ENCODE measurements around the gene PNMA6E.
A peak's percentile ranks its signal among the peaks of the same experiment; 100 is the strongest.

The PNMA6E gene

DNA sequence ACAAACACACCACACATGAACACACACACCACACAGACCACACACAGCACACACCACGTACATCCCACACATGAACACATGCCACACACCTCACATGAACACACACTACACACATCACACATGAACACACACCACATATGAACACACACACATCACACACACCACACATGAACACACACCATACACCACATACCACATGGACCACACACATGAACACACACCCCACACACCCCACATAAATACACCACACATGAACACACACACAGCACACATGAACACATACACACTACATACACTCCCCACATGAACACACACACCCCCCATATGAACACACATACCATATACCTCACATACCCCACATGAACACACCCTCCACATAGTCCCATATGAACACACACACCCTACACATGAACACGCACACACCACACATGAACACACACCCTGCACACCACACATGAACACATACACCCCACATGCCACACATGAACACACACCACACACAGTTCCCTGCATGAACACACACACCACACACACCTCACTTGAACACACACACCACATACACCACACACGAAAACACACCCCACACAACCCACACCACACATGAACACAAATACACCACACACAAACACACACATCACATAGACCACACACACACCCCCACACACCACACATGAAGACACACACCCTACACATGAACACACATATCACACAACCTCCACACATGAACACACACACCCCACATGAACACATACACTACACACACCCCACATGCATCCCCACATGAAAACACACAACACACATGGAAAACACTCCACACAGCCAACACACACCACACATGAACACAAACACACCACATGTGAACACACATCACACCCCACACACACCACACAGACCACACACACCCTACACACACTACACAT, 18.3 kb downstream of the PNMA6E start:
- no peak for DNase-seq

DNA sequence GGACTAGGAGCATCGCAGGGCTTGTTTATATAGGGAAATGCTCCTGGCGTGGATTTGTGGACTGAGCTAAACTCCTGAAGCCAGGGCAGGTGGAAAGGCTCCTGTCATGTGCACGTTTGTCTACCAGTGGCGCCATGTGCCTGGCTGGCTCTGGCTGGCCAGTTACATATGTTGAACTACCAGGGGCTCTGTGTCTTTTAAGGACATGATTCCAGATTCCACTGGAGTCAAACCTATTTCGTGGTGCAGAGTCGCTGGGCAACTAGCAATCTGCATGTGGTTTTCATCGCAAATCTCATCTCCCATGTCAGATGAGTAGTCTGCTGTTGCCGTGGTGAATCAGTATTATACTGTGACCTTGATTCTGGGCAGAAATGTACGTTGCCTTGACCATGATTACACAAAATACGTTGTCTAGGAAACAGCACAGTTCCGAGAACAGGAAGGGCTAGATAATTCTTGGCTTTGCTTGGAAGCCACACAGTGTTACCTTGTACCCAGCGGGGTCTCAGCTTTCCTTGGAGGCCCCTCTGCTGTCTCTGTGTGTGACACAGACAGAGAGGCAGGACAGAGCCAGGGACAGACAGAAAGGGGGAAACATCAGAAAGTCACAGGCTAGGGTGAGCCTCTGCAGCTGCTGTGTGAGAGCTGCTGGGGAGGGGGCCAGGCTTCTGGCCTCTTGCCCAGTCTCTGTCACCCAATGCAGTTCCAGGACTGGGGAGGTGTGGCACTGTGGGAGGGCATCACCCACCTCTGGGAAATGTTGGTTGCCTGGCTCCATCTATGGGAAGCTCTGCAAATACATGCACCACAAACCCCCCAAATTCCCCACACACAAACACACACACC, 19.2 kb downstream of the PNMA6E start:
- peak; percentile 5 for DNase-seq

DNA sequence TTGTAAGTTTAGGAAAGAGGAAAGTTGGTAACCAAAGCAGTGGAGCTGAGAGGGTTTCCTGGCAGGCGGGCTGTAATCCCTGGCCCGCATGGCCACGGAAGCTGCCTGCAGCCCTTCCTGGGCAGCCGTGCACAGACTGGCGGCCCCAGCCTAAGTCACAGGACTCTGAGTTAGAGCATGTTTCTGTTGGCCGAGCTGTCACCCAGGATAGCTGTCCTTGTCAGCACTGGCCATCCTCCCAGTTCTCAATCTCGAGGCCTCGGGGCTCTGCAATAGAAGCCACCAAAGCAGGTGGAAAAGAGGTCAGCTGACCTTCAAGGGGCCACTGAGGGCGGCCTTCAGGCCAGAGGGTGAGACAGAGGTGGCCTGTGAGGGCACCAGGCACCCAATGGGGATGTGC, 20.5 kb downstream of the PNMA6E start:
- DNase-seq: no peak

GRCh38 chrX:153379971-153380581, 21.1 kb downstream of the PNMA6E start:
- no peak for DNase-seq

GRCh38 chrX:153379508-153379907, 21.6 kb downstream of the PNMA6E start:
- no peak for DNase-seq

- DNase-seq: no peak
Measured at GRCh38 chrX:153378607-153379006, 22.5 kb downstream of the PNMA6E start.

GRCh38 chrX:153377727-153378126, 23.4 kb downstream of the PNMA6E start:
- DNase-seq: no peak

- DNase-seq: no peak
Measured at GRCh38 chrX:153375571-153375970, 25.6 kb downstream of the PNMA6E start.

DNA sequence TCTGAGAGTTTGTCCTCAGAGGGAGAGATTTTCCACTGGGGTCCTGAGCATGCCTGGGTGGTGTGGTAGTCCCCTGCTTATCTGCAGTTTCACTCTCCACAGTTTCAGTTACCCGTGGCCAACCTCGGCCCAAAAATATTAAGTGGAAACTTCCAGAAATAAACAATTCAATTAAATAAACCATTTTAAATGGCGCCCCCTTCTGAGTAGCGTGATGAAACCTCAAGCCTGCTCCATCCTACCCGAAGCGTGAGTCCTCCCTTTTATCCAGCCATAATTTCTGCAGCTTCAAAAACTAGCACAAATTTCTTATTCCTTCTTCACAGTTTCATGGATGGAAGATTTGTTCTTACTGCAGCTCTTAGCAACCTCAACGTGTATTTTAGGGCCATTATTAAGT, 26.7 kb downstream of the PNMA6E start:
- no peak for DNase-seq

GRCh38 chrX:153372949-153373348, 28.2 kb downstream of the PNMA6E start:
- no peak for DNase-seq

DNA sequence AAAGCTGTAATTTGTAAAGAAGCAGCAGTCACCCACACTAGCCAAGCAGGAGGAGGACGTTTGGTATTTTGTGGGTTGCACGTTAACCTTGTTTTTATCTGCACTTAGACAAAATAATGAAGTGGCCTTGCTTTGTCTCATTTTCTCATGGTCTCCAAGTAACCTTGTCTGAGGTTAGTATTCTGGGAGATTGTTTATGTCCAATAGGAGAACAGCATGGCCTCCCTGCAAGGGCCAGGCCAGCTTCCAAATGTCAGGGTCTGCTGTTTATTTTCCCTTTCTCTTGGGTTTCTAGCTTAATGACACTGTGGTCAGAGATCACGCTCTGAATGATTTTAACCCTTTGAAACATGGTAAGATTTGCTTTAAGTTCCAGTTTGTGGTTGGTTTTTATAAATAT, 29.9 kb downstream of the PNMA6E start:
- no peak for DNase-seq

GRCh38 chrX:153370293-153371055, 30.7 kb downstream of the PNMA6E start:
- no peak for DNase-seq

DNA sequence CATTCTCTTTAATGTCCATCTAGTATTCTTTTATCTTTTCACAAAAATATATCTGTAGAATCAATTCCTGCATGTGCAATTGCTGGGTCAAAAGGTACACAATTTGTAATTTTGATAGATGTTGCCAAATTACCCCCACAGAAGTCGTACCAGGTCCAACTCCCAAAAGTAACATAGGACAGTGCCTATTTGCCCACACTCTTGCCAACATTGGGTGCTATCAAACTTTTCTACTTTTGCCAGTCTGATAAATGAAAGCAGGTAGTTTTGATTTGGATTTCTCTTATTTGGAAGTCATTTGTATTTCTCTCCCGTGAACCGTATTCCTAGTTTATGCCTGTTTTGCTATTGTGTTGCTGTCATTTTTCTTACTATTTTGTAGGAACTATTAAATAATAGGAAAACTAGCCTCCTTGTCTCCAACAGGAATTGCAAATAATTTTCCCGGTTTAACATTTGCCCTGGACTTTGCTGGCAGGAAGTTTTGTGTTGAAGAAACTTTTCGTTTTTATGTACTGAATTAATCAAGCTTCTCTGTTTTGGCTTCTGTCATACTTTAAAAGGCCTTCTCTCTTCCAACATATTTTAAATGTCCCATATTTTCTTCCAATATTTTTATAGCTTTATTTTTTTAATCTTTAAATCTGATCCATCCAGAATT, 34.1 kb downstream of the PNMA6E start:
- no peak for DNase-seq

- no peak for DNase-seq
Measured at GRCh38 chrX:153366119-153366518, 35.0 kb downstream of the PNMA6E start.

GRCh38 chrX:153365670-153366069, 35.5 kb downstream of the PNMA6E start:
- DNase-seq: no peak

DNA sequence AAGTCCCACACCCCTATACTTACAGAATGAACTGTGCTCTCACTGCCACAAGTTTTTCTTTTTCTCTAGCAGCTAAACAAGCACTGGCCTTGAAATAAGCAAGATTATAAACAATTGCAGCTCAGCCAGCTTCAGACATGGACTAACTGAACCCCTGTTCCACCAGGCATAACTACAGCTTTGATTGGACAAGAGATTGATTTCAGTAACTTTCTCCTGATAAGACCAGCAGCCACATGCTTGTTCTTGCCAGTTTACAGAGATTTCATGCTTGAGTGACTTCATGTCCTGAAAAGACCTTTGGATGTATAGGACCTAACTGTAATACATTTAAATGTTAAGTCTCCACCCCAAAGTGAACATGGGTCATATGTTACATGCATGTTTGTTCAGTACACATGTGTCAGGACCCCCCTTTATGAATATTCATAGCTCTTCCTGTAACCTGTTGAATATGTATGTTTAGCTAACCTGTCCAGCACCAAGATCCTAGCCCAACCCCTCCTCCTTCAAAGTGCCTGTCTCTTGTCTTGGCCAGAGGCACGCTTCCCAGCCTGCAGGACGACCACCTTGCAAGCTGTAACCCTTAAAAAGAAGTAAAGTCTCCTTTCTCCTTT, 39.3 kb downstream of the PNMA6E start:
- no peak for DNase-seq

GRCh38 chrX:153357877-153358276, 43.3 kb downstream of the PNMA6E start:
- no peak for DNase-seq

- no peak for DNase-seq
Measured at GRCh38 chrX:153353416-153353815, 47.7 kb downstream of the PNMA6E start.

DNA sequence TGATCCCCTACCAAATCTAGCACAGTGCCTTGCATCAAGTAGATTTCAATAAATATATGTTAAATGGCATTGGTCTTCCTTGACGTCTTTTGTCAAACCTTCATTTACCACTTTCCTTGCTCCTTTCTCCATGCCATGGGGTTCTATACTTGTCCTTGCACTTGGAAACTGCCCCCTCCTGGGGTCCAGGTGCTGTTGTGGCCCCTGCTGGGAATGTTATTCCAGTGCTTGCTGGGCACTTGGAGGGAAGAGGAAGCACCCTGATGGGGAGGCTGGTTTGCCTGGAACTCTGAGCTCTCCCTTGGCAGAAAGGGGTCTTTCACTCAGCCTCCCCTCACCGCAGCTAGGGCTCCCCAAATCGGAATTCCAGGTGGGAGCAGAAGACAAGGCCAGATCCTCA, 48.3 kb downstream of the PNMA6E start:
- no peak for DNase-seq

GRCh38 chrX:153351981-153352380, 49.2 kb downstream of the PNMA6E start:
- no peak for DNase-seq

- no peak for DNase-seq
Measured at GRCh38 chrX:153349952-153350351, 51.2 kb downstream of the PNMA6E start.

- no peak for DNase-seq
Measured at GRCh38 chrX:153348421-153348820, 52.7 kb downstream of the PNMA6E start.

All from stimulated activated CD4-positive, alpha-beta T cell treated with anti-CD3 and anti-CD28 coated beads, Interleukin-4, amount 100 ng/mL, for 24 hours (primary cell).